HG02840 (cell line): ENCODE measurements around the gene DIAPH1.
"Not testable (repeated sequence)": the region's sequence is repeated elsewhere in the genome, so short reads cannot be mapped to it uniquely, and the experiment has no call there.

Experiments used
- ATAC-seq: cut with Tn5 transposase; IDR thresholded peaks from one replicate; pipeline ENCODE4 v1.9.1; 2021; ENCODE audit warnings: mild to moderate bottlenecking, moderate library complexity, moderate number of reproducible peaks; ENCODE audit not compliant: unreplicated experiment, low FRiP score

DIAPH1 gene

GRCh38 chr5:141615991-141616720 is 2.6 kb downstream of the DIAPH1 start:
- no peak for ATAC-seq

DNA sequence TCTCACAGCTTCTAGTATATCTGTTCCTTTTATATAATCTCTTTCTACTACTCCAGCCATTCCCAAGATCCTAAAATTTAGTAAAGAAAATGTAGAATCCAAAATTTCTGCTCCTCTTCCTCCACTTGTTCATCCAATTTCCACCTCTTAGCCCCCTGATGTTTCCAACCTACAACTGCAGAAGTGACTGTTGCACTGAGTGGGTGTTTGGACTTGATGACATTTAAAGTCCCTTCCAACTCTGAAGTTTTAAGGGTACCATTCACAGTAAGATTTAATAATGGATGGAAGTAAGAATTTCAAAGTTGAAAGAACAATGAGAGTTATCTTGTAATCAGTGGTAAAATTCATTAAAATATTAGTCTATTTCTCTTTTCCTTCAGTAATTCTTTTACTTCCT is 5.5 kb downstream of the DIAPH1 start:
- ATAC-seq = no peak

GRCh38 chr5:141611289-141611688 is 7.5 kb downstream of the DIAPH1 start:
- ATAC-seq = no peak

DNA sequence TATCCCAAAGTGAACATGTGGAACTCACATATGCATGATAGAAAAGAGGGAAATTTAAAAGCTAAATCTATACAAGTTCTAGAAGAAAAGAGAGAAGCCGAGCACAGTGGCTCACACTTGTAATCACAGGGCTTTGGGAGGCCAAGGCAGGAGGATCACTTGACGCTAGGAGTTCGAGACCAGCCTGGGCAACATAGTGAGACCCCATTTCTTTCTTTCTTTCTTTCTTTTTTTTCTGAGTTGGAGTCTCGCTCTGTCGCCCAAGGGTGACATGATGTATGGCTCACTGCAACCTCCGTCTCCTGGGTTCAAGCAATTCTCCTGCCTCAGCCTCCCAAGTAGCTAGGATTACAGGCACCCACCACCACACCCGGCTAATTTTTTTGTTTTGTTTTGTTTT is 8.9 kb downstream of the DIAPH1 start:
- ATAC-seq = not testable (repeated sequence)

DNA sequence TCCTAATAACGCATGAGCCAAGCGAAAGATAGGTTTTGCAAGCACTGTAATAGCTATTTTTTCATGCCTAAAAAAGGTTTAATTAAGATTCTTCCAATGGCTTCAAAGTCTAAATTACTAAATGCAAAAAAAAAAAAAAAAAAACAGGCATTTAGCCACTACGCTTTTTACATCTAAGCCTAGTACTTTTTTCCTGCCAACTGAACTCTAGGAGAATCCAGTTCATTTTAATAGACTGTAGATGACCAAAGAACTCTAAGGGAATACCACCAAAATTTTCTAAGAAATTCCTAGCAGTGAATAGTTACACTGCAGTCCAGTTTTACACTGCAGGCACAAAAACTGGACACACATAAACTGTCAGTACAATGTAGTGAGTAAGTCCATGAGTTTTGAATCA is 9.8 kb downstream of the DIAPH1 start:
- no peak for ATAC-seq

DNA sequence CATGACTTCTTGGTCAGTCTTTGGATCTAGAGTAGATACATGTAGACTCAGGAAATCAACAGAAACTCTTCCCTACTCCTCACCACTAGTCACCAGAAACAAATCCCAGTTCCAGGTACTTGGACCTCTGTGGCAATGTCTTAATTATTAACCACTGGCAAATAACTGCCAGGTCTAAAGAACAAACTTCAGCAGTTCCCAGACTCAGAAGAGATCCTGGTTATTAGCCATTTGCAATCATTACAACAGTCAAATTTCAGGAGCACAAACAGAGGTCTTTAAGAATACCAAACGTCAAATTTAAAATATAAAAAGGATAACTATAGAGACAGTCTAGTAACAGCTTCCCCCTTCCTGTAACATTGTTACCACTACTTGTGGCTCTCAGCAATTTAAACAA is 10.2 kb downstream of the DIAPH1 start:
- no peak for ATAC-seq

GRCh38 chr5:141608046-141608445 is 10.8 kb downstream of the DIAPH1 start:
- ATAC-seq = no peak

DNA sequence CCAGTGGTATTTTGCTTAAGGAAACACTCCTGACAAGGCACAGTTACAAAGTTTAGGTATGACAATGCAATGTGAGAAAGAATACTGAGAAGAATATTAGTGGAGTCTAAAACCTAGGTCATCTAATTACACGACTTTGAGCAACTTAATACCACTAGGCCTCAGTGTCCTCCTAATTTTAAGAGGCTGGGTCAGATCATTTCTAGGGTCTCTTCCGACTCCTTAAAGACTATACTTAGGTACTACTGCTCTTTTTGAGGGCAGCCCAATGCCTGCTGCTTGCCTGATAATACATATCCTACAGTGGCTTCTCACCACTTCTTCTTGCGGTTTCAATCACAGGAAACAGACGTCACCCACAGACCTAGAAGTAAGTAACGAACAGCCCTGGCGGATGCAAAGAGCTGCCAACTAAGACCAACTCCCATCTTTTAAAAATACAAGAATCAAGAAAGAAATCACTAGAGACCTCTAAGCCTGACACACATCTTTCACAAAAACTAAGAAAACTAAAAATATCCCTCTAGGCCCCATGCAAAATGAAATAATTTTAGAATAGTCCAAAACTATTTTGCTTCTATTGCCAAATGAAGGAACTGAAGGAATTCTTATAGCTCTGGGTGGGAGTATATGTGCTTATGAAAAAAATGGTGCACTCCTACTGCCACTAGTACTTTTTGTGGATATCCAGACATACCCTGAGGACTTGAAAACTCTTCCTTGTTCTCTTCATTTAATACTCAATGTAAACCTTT is 13.1 kb downstream of the DIAPH1 start:
- ATAC-seq = peak; percentile 92

DNA sequence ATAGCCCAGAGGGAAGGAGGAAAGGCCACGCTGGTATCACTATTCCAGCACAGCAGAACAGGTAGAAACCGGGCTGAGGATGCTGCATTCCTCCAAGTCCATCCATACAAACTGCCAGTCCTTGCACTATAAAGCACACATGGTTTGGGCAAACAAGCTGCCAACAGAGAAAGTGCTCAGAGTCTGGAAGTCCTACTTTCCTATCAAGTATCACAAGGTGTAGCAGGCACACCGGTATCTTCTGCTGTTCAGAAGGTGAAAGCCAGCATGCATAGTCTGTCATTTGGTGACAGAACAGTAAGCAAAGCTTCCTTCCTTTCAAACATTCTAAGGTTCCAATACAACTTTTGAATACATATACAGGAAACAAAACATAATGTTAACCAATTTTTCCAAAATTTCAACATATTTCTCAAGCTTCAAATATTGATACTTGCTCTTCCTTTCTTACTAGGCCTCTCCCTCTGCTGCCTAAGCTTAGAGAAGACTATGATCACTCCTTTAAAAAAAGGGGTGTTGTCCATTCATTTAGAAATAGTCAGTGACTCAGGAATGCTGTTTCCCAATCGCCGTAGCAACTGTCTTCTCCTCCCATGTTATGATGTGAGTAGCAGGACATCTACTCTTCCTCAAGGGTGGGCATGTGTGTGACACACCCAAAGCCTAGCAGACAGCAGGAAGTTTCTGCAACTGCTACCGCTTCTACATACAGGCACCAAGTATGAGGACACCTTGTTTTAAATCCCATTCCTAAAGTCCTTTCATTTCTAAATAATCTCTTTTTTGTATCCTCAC is 14.7 kb downstream of the DIAPH1 start:
- ATAC-seq = no peak

GRCh38 chr5:141602606-141603005 is 16.2 kb downstream of the DIAPH1 start:
- ATAC-seq = no peak

- no peak for ATAC-seq
Measured at GRCh38 chr5:141598391-141599345, 20.1 kb downstream of the DIAPH1 start.

GRCh38 chr5:141597814-141598213 is 21.0 kb downstream of the DIAPH1 start:
- ATAC-seq = no peak

DNA sequence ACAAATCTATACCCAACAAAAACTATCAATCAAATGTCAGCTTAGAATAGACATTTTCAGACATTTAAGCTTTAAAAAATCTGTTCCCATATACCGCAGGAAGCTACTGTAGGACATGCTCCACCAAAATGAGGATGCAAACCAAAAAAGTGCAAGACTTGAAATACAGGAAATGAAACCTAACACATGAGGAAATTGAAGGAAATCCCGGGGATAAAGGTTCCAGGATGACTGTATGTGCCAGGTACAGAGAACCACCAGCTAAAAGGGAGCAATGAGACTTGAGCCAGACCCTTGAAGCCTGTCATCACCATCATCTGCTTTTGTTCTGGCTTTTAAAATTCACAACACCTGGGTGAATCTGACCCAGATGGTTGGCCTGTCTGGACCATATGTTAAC is 21.4 kb downstream of the DIAPH1 start:
- no peak for ATAC-seq

DNA sequence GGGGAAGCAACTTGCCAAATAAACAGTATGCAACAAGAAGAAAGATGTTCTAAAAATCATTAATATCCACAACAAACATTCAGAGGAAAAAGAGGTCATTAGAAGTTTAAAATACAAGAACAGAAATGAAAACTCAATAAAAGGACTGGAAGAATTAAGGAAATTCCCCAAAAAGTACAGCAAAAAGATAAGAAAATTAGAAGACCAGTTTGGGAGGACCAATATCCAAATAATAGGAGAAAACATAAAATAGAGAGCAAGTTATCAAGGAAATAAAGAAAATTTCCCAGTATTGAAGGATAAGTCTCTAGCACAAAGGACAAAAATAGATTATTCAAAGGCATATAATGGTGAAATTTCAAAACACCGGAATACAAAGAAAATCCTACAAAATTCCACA is 21.9 kb downstream of the DIAPH1 start:
- no peak for ATAC-seq

GRCh38 chr5:141590127-141590526 is 28.7 kb downstream of the DIAPH1 start:
- ATAC-seq = no peak

GRCh38 chr5:141586246-141586645 is 32.6 kb downstream of the DIAPH1 start:
- no peak for ATAC-seq

- no peak for ATAC-seq
Measured at GRCh38 chr5:141585594-141585993, 33.2 kb downstream of the DIAPH1 start.

- ATAC-seq = no peak
Measured at GRCh38 chr5:141574122-141574510, 44.7 kb downstream of the DIAPH1 start.

GRCh38 chr5:141573489-141574121 is 45.2 kb downstream of the DIAPH1 start:
- ATAC-seq = no peak

DNA sequence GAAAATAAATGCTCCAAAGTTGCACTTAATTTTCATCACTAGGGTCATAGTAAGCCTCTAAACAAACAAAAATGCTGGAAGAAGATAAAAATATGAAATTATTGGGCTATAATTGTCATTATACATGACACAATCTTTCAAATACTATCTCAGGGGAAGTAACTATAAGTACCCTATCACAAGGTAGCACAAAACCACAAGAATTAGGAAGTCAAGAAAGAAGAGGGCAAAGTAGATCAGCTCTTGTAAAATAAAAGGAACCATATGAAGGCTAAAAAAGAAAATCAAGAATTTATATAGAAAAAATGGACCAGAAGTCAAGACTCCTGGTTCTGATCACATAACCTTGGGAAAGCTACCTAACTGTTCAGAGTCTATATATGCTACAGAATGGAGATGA is 48.1 kb downstream of the DIAPH1 start:
- no peak for ATAC-seq
